Endothelial cell (in vitro differentiated cells): Measurements from ENCODE around the gene IL1RAPL1. TPM values are rescaled to one million over a fixed set of nuclear protein-coding genes. Genes with fewer than 3 reads are reported as not detected.
"Not testable (repeated sequence)": the region's sequence is repeated elsewhere in the genome, so short reads cannot be mapped to it uniquely, and the experiment has no call there.

Source experiments
- DNase-seq: peaks from one replicate; pipeline ENCODE4 v3.0.0; 2021; ENCODE audit warnings: low spot score
- H3K27ac Mint-ChIP-seq: one replicate; pipeline ENCODE4 v1.8.0; 2021; ENCODE audit warnings: mixed read lengths, inconsistent platforms; ENCODE audit not compliant: unreplicated experiment
- H3K27me3 Mint-ChIP-seq: one replicate; pipeline ENCODE4 v1.8.0; 2021; ENCODE audit warnings: mild to moderate bottlenecking, moderate library complexity, mixed read lengths, inconsistent platforms; ENCODE audit not compliant: unreplicated experiment
- H3K36me3 Mint-ChIP-seq: one replicate; pipeline ENCODE4 v1.8.0; 2021; ENCODE audit warnings: mild to moderate bottlenecking, low read depth, mixed read lengths, inconsistent platforms; ENCODE audit not compliant: unreplicated experiment
- H3K4me1 Mint-ChIP-seq: one replicate; pipeline ENCODE4 v1.8.0; 2021; ENCODE audit warnings: mild to moderate bottlenecking, mixed read lengths, inconsistent platforms; ENCODE audit not compliant: unreplicated experiment
- H3K4me3 Mint-ChIP-seq: one replicate; pipeline ENCODE4 v1.8.0; 2021; ENCODE audit warnings: mild to moderate bottlenecking, mixed read lengths, inconsistent platforms; ENCODE audit not compliant: unreplicated experiment
- H3K9me3 Mint-ChIP-seq: one replicate; pipeline ENCODE4 v1.8.0; 2021; ENCODE audit warnings: mixed read lengths, inconsistent platforms; ENCODE audit not compliant: unreplicated experiment
- total RNA-seq: library from RNA; stranded (reverse); fragmentation: NEBNext Ultra II Directional; extraction: Animal tissue kit (Norgen Biotek cat#: 25700); gene quantifications from one replicate; pipeline ENCODE4 v1.2.1, GENCODE V29; 2021; ENCODE audit not compliant: unreplicated experiment
- TF ChIP-seq, protein P1 (sequence below): fragments of 200-600 bp; sonication (generic); IDR thresholded peaks from one replicate; pipeline ENCODE4 v1.5.0; 2021; ENCODE audit warnings: antibody characterized with exemption; ENCODE audit not compliant: unreplicated experiment

IL1RAPL1 gene
- total RNA-seq, 1 donor from 2014 or later = 0.18 TPM

- Mint-ChIP-seq H3K9me3 (no peaks in the 10 kb centered on the region), H3K36me3 (no peaks in the 10 kb centered on the region), H3K27me3 (no peaks in the 10 kb centered on the region), H3K27ac (no peak overlapping the region), H3K4me3 (no peak overlapping the region), H3K4me1 (no peaks in the 10 kb centered on the region)
- DNase-seq = no peak
- TF ChIP-seq, protein P1, sequence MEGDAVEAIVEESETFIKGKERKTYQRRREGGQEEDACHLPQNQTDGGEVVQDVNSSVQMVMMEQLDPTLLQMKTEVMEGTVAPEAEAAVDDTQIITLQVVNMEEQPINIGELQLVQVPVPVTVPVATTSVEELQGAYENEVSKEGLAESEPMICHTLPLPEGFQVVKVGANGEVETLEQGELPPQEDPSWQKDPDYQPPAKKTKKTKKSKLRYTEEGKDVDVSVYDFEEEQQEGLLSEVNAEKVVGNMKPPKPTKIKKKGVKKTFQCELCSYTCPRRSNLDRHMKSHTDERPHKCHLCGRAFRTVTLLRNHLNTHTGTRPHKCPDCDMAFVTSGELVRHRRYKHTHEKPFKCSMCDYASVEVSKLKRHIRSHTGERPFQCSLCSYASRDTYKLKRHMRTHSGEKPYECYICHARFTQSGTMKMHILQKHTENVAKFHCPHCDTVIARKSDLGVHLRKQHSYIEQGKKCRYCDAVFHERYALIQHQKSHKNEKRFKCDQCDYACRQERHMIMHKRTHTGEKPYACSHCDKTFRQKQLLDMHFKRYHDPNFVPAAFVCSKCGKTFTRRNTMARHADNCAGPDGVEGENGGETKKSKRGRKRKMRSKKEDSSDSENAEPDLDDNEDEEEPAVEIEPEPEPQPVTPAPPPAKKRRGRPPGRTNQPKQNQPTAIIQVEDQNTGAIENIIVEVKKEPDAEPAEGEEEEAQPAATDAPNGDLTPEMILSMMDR = no peak
Observed at GRCh38 chrX:28757290-28757689, 170.0 kb downstream of the IL1RAPL1 start.

DNA sequence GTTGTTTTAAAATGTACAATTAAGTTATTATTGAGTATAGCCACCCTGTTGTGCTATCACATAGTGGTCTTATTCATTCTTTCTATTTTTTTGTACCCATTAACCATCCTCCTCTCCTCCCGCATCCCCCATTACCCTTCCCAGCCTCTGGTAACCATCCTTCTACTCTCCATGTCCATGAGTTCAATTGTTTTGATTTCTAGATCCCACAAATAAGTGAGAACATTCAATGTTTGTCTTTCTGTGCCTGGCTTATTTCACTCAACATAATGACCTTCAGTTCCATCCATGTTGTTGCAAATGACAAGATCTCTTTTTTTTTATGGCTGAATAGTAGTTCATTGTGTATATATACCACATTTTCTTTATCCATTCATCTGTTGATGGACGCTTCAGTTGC, 179.3 kb downstream of the IL1RAPL1 start:
- not testable (repeated sequence) for H3K4me3 Mint-ChIP-seq, H3K9me3 Mint-ChIP-seq, H3K36me3 Mint-ChIP-seq, H3K27ac Mint-ChIP-seq, DNase-seq, H3K4me1 Mint-ChIP-seq, H3K27me3 Mint-ChIP-seq

GRCh38 chrX:28773807-28774206, 186.6 kb downstream of the IL1RAPL1 start:
- Mint-ChIP-seq H3K27me3 (no peaks in the 10 kb centered on the region), H3K27ac (no peak overlapping the region), H3K9me3 (no peaks in the 10 kb centered on the region), H3K4me3 (no peak overlapping the region), H3K4me1 (no peaks in the 10 kb centered on the region), H3K36me3 (no peaks in the 10 kb centered on the region)
- no peak for DNase-seq
- TF ChIP-seq, protein P1 = no peak

GRCh38 chrX:28787206-28787605, 200.0 kb downstream of the IL1RAPL1 start:
- Mint-ChIP-seq H3K27me3 (no peaks in the 10 kb centered on the region), H3K9me3 (no peaks in the 10 kb centered on the region), H3K27ac (no peak overlapping the region), H3K4me1 (no peaks in the 10 kb centered on the region), H3K36me3 (no peaks in the 10 kb centered on the region), H3K4me3 (no peak overlapping the region)
- DNase-seq = no peak
- TF ChIP-seq, protein P1 = no peak

GRCh38 chrX:28800671-28801070, 213.4 kb downstream of the IL1RAPL1 start:
- H3K9me3 Mint-ChIP-seq, H3K27me3 Mint-ChIP-seq, H3K4me1 Mint-ChIP-seq, DNase-seq, H3K27ac Mint-ChIP-seq, H3K36me3 Mint-ChIP-seq, H3K4me3 Mint-ChIP-seq: not testable (repeated sequence)

- DNase-seq = no peak
- Mint-ChIP-seq H3K4me1 (no peaks in the 10 kb centered on the region), H3K27me3 (no peaks in the 10 kb centered on the region), H3K36me3 (no peaks in the 10 kb centered on the region), H3K4me3 (no peak overlapping the region), H3K27ac (no peak overlapping the region), H3K9me3 (no peaks in the 10 kb centered on the region)
- TF ChIP-seq, protein P1 = no peak
Observed at GRCh38 chrX:28802625-28803024, 215.4 kb downstream of the IL1RAPL1 start.
